Esophagus (tissue), 2 donors: ENCODE results near the gene ITIH2. TPM values are rescaled to one million over a fixed set of nuclear protein-coding genes. Genes with fewer than 3 reads are reported as not detected.
"Not testable (repeated sequence)": the region's sequence is repeated elsewhere in the genome, so short reads cannot be mapped to it uniquely, and the experiment has no call there.

Source experiments
- H3K27ac ChIP-seq, 2 donors: one replicate each; pipeline ENCODE4 v1.5.1; 2013; ENCODE audit warnings: low read depth in 2 of 2, mild to moderate bottlenecking in 2 of 2, inconsistent platforms in 1 of 2, low read length in 1 of 2, moderate library complexity in 1 of 2
- H3K27me3 ChIP-seq, 2 donors: one replicate each; pipeline ENCODE4 v1.6.1; 2013; ENCODE audit warnings: low read length in 2 of 2, control low read depth in 1 of 2, mild to moderate bottlenecking in 1 of 2; ENCODE audit not compliant: insufficient read depth in 2 of 2, control insufficient read depth in 1 of 2
- H3K36me3 ChIP-seq, 2 donors: one replicate each; pipeline ENCODE4 v1.6.1; 2013; ENCODE audit warnings: low read length in 1 of 2; ENCODE audit not compliant: control insufficient read depth in 2 of 2, insufficient read depth in 2 of 2
- H3K4me1 ChIP-seq, 2 donors: one replicate each; pipeline ENCODE4 v1.6.1; 2013; ENCODE audit warnings: low read length in 1 of 2; ENCODE audit not compliant: control insufficient read depth in 2 of 2, insufficient read depth in 2 of 2
- H3K4me3 ChIP-seq, 2 donors: one replicate each; pipeline ENCODE4 v1.5.1; 2013; ENCODE audit warnings: low read length in 2 of 2, mild to moderate bottlenecking in 2 of 2, low read depth in 1 of 2, moderate library complexity in 1 of 2
- H3K9me3 ChIP-seq, 2 donors: one replicate each; pipeline ENCODE4 v1.6.1; 2013; ENCODE audit warnings: mild to moderate bottlenecking in 2 of 2, low read depth in 1 of 2, low read length in 1 of 2, moderate library complexity in 1 of 2; ENCODE audit not compliant: control insufficient read depth in 2 of 2, insufficient read depth in 1 of 2
- WGBS, 2 donors: extraction: QIAGEN DNeasy Blood & Tissue Kit; methylation state at CpG; one replicate each; pipeline ENCODE4 v1.1.7; 2013; 5-methylcytosine and 5-hydroxymethylcytosine counted together
- polyA plus RNA-seq, 2 donors: library from polyadenylated mRNA; stranded (reverse); fragments of 200-250 nt; gene quantifications; one replicate each; pipeline ENCODE4 v1.2.3, GENCODE V29; 2013
- donor health status: healthy with polysubstance abuse.
- donor health status: Bipolar disorder and iron deficiency.

The ITIH2 gene
- polyA plus RNA-seq, 2 donors, result not detected

- no peak overlapping the region for H3K27ac ChIP-seq
- H3K4me3 ChIP-seq, result no peak overlapping the region
- 82 to 87% methylated on average over 3 of the region's 3 CpGs for WGBS, 2 donors
- no peaks in the 10 kb centered on the region for H3K36me3 ChIP-seq
- H3K9me3 ChIP-seq, result no peaks in the 10 kb centered on the region
- peaks cover 3 to 15% of the 10 kb centered on the region in 2 donors for H3K27me3 ChIP-seq
- no peaks in the 10 kb centered on the region for H3K4me1 ChIP-seq
Observed at GRCh38 chr10:7705341-7705740, 2.2 kb downstream of the ITIH2 start.

- Histone ChIP-seq H3K4me1 (no peaks in the 10 kb centered on the region), H3K36me3 (no peaks in the 10 kb centered on the region), H3K9me3 (no peaks in the 10 kb centered on the region), H3K27ac (no peak overlapping the region), H3K4me3 (no peak overlapping the region), H3K27me3 (peaks cover 3 to 15% of the 10 kb centered on the region in 2 donors)
- 69 to 80% methylated on average over 4 of the region's 4 CpGs for WGBS, 2 donors
Observed at GRCh38 chr10:7706534-7707073, 3.5 kb downstream of the ITIH2 start.

- Histone ChIP-seq H3K4me1 (no peaks in the 10 kb centered on the region), H3K27me3 (peaks cover 3 to 15% of the 10 kb centered on the region in 2 donors), H3K4me3 (no peak overlapping the region), H3K36me3 (no peaks in the 10 kb centered on the region), H3K9me3 (no peaks in the 10 kb centered on the region), H3K27ac (no peak overlapping the region)
- 51 to 75% methylated on average over 4 of the region's 4 CpGs for WGBS, 2 donors
Observed at GRCh38 chr10:7707102-7707501, 4.0 kb downstream of the ITIH2 start.

DNA sequence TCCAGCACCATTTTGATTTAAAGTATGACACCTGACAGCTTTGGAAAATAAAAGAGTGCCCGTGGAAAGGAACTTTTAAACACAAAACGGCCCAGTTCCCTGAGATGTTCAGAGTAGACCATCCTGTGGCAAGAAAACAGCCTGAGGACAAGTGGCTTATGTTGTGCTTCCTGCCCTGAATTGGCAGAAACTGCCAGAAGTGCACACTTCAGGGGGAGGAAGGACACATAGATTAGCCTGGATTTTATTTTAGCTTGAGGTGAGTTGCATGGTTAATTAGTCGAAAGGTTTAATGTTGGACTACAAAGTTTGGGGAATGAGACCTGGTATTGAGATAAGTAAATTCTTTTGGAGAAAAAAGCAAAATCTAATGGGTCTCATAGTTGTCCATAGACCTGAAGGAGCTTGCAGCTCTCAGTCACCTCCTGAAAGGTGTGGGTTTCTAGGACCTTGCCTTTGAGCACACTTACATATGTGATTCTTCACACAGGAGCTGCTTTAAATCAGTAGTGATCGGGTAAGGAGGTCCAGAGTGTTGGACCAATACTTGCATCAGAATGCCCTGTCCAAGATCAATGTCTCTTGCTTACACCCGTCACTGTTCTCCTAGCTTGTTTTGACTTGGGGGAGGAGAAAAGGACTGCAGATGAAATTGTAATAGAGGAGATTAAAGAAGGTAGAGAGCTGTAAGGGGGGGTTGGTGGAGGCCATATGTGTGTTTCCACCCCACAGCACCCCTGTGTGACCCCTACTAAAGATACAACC, 4.9 kb downstream of the ITIH2 start:
- peaks cover 3 to 15% of the 10 kb centered on the region in 2 donors for H3K27me3 ChIP-seq
- H3K4me3 ChIP-seq, result no peak overlapping the region
- 78 to 79% methylated on average over 5 of the region's 5 CpGs for WGBS, 2 donors
- no peak overlapping the region for H3K27ac ChIP-seq
- H3K9me3 ChIP-seq, result no peaks in the 10 kb centered on the region
- H3K36me3 ChIP-seq, result no peaks in the 10 kb centered on the region
- H3K4me1 ChIP-seq, result no peaks in the 10 kb centered on the region

DNA sequence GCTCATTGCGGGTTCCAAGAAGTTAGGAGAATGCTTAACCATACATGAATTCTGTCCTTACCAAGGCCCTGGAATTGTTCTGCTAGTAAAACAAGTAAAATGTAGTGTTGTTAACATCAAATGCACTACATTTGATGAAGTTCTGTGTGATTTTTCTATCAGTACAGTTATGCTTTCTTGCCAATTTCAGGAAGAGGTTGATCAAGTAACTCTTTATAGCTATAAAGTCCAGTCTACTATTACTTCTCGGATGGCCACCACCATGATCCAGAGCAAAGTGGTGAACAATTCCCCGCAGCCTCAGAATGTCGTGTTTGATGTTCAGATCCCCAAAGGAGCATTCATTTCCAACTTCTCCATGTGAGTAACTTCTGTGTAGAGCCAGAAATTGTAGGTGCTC, 5.7 kb downstream of the ITIH2 start:
- Histone ChIP-seq H3K27ac (no peak overlapping the region), H3K4me1 (no peaks in the 10 kb centered on the region), H3K4me3 (no peak overlapping the region), H3K9me3 (no peaks in the 10 kb centered on the region), H3K27me3 (peaks cover 3 to 15% of the 10 kb centered on the region in 2 donors), H3K36me3 (no peaks in the 10 kb centered on the region)
- 95% methylated on average over 4 of the region's 4 CpGs for WGBS, 2 donors

DNA sequence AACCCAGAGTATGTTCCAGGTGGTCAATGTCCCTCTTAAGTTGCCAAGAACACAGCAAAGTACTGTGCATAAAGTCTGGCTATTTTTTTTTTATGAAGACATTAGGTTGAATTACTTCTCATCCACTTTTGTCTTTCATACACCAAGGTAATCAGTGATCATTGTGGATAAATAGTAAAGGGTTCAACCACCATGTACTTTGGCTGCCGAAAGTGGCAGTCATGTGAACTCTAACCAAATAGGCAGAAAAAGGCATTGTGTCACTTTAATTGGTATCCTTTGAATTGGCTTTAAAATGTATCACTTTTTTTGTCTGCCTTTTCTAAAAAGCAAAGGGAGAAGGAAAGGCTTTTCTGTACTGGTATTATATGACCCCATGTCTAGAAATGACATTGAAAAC, 7.3 kb downstream of the ITIH2 start:
- Histone ChIP-seq H3K36me3 (no peaks in the 10 kb centered on the region), H3K4me1 (no peaks in the 10 kb centered on the region), H3K9me3 (no peaks in the 10 kb centered on the region), H3K27ac (no peak overlapping the region), H3K27me3 (peaks cover 3 to 11% of the 10 kb centered on the region in 2 donors), H3K4me3 (no peak overlapping the region)
- 87 to 90% methylated on average over 1 of the region's 1 CpG for WGBS, 2 donors

- 84 to 92% methylated on average over 5 of the region's 5 CpGs for WGBS, 2 donors
- not testable (repeated sequence) for H3K9me3 ChIP-seq, H3K27ac ChIP-seq, H3K4me1 ChIP-seq, H3K36me3 ChIP-seq, H3K4me3 ChIP-seq
- H3K27me3 ChIP-seq, result peaks cover 3 to 11% of the 10 kb centered on the region in 2 donors
Observed at GRCh38 chr10:7711075-7711474, 8.0 kb downstream of the ITIH2 start.

DNA sequence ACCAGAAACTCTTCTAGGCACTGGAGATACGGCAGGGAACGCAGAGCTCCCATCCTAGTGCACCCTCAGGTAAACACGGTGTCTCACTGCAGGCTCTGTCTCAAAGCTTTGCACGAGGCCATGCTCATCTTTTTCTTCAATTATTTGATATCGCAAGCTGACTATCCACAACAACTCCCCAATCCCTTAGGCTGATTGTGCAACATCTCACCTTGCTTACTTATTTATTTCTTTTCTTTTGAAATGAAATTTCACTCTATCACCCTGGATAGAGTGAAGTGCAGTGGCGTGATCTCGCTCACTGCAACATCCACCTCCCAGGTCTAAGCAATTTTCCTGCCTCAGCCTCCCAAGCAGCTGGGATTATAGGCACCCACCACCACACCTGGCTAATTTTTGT, 12.4 kb downstream of the ITIH2 start:
- 86 to 88% methylated on average over 7 of the region's 7 CpGs for WGBS, 2 donors
- H3K27me3 ChIP-seq, result no peaks in the 10 kb centered on the region
- no peaks in the 10 kb centered on the region for H3K36me3 ChIP-seq
- H3K9me3 ChIP-seq, result no peaks in the 10 kb centered on the region
- H3K27ac ChIP-seq, result no peak overlapping the region
- no peaks in the 10 kb centered on the region for H3K4me1 ChIP-seq
- no peak overlapping the region for H3K4me3 ChIP-seq

DNA sequence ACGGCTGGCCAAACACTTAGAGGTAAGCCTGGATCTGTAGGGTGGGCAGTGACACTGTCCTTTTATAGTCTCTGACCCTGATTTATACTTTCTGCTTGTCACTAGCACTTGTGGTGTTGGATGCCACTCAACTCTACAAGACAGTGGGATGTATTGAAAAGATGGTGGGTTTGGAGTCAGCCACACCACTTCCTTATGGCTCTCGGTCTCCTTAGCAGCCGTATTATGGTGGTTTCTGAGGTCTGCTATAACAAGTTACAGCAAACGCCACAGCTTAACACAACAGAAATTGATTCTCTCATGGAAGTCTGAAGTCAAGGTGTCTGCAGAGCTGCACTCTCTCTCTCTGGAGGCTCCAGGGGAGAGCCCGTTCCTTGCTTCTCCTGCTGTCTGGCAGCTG, 14.7 kb downstream of the ITIH2 start:
- Histone ChIP-seq H3K4me1 (no peaks in the 10 kb centered on the region), H3K4me3 (no peak overlapping the region), H3K27ac (no peak overlapping the region), H3K27me3 (no peaks in the 10 kb centered on the region), H3K36me3 (no peaks in the 10 kb centered on the region), H3K9me3 (no peaks in the 10 kb centered on the region)
- WGBS, 2 donors, result 83 to 89% methylated on average over 5 of the region's 5 CpGs

DNA sequence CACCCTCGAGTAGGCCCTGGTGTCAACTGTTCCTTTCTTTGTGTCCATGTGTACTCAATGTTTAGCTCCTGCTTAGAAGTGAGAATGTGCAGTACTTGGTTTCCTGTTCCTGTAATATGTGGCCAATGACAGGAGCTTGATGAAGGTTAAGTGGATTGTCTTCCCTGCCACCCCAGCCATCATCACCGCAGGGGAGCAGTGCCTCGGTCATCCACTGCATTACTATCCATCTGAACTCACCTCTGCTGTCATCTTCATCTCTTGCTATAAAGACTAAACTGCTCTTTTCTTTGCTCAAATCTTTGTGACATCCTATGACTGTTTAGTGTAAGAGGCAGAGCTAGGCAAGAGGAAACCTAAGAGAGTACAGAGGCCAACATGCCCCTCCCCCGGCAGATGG, 15.6 kb downstream of the ITIH2 start:
- H3K27me3 ChIP-seq, result no peaks in the 10 kb centered on the region
- H3K9me3 ChIP-seq, result no peaks in the 10 kb centered on the region
- H3K4me3 ChIP-seq, result no peak overlapping the region
- WGBS, 2 donors, result 56 to 63% methylated on average over 4 of the region's 4 CpGs
- no peak overlapping the region for H3K27ac ChIP-seq
- no peaks in the 10 kb centered on the region for H3K4me1 ChIP-seq
- no peaks in the 10 kb centered on the region for H3K36me3 ChIP-seq
